ENCODE data around the gene CD8A. TPM values are rescaled to one million over a fixed set of nuclear protein-coding genes. Genes with fewer than 3 reads are reported as not detected.

CD8A gene
- total RNA-seq, 1 experiment from 2014 or later: not detected

GRCh38 chr2:86781363-86781762 lies 9.3 kb downstream of the CD8A start:
- DNase-seq (ENCODE audit: low read depth): no peak

DNA sequence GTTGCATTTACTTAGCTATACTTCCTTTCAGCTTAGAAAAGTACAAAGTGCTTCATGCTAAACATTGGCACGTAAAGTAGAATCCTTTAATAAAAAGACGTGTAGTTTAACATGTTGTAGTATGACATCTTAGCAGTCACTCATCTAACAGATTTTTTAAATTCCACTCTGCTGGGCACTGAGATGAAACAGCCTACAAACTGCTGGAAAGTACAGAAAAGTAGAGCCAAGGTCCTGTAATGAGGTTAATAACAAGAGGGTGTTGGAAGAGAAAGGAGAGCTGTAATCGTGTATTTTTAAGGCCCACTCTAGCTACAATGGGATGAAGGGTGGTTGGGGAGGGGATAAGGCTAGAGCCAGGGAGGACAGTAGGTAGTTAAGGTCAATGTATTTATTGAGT lies 10.7 kb downstream of the CD8A start:
- DNase-seq (ENCODE audit: low read depth): no peak

GRCh38 chr2:86778957-86779356 lies 11.8 kb downstream of the CD8A start:
- DNase-seq (ENCODE audit: low read depth): no peak

- no peak for DNase-seq (ENCODE audit: low read depth)
These were observed 14.2 kb downstream of the CD8A start for GRCh38 chr2:86776532-86776931.

- no peak for DNase-seq (ENCODE audit: low read depth)
These were observed 15.4 kb downstream of the CD8A start for GRCh38 chr2:86775338-86775737.

DNA sequence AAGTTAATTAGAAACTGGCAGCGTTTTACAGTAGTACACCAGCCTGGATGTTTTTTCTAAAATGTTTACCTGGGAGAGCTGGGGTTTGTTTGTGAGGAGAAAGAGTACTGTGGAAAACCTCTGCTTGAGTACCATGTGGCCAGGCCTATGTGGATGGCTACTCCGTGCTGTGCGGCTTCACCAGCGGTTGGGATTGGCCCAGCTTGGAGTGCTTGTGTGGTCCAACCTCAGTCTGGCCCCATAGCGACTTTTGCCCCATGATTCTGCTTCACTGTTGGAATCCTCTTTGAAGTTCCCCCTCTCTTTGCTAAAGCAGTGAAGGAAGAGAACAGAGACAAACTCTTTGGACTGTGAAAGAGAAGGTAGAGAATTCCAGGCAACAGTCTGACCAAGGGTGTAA lies 15.9 kb downstream of the CD8A start:
- DNase-seq (ENCODE audit: low read depth): no peak

GRCh38 chr2:86772611-86773010 lies 18.1 kb downstream of the CD8A start:
- DNase-seq (ENCODE audit: low read depth): no peak

GRCh38 chr2:86770816-86771301 lies 19.9 kb downstream of the CD8A start:
- DNase-seq (ENCODE audit: low read depth): no peak

DNA sequence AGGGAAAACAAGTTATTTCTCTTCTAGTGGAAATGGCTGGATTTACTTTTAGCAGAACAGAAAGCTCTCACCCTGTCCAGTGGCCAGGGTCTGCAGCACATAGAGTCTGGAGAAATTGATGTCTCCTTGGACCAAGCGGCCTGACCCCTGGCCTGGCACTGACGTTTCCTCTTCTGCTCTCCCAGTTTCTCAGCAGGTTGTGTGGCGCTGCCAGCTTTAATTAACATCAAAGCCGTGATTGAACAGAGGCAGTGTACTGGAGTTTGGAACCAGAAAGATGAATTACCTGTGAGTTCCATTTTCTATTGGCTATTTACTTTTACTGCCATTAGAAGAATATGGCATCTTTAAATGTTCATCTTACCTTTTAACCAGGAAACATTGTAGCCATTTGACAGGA lies 20.9 kb downstream of the CD8A start:
- DNase-seq (ENCODE audit: low read depth): no peak

- no peak for DNase-seq (ENCODE audit: low read depth)
These were observed 22.3 kb downstream of the CD8A start for GRCh38 chr2:86768189-86768949.

DNA sequence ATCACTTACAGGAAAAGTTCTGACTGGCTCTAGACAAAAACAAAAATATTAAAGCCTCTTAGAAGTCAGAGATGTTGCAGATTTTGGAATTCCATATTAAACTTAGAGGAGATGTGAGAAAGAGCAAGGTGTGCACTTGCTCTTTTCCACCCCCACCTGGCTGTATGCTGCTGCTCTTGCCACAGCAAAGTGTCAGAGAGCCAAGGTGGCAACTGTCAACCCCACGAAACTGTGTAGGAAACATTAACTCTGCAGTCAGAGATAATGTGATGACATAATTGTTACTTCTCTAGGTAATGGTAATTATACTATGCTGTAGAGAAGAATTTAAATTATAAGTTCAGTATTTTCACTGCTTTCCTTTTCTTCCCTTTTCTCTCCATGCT lies 25.4 kb downstream of the CD8A start:
- no peak for DNase-seq (ENCODE audit: low read depth)

DNA sequence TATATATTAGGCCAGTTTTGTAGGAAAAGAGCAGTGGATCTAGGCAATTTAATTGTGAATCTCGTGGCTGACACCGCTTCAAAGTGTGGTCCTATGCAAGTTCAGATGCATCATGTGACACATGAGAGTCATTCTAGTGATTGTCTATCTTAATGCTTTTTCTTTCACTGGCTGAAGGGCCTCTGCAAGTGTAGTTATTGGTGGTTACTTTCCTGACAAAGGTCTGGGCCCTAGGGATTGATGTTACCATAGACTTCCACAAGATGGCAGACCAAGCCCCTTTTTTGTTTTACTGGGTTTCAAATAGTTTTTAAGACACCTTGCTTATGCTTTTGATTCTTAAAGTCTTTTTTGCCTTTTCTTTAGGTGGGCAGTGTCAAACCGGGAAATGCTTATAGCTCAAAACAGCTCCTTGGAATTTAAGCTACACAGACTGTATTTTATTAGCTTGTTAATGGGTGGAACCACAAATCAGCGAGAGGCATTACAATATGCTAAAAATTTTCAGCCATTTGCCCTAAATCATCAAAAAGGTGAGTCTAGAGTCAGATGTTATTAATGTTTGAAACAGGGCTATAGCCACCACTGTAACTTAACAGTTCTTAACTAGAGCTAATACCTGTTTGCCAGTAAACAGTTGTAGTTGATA lies 25.9 kb downstream of the CD8A start:
- DNase-seq (ENCODE audit: low read depth): peak; percentile 64

- DNase-seq (ENCODE audit: low read depth): no peak
These were observed 30.3 kb downstream of the CD8A start for GRCh38 chr2:86760371-86760770.

GRCh38 chr2:86758405-86758804 lies 32.3 kb downstream of the CD8A start:
- DNase-seq (ENCODE audit: low read depth): no peak

DNA sequence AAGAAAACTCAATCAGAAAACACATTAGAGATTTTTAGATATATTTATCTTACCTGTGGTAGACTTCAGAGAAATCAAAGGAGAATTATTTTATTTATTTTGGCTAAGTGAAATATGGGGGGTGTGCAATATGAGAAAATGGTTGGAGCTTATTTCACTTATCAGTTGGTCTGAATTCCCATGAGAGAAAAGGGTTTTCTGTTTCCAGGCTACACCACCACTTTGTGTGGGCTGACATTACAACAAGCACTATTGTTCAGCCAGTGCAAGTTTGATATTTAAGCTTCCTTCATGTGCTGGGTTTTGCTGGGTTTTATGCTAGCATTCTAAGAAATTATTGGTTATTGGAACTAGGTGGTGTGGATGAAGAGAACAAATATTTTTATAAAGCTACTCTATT lies 37.1 kb downstream of the CD8A start:
- no peak for DNase-seq (ENCODE audit: low read depth)

DNA sequence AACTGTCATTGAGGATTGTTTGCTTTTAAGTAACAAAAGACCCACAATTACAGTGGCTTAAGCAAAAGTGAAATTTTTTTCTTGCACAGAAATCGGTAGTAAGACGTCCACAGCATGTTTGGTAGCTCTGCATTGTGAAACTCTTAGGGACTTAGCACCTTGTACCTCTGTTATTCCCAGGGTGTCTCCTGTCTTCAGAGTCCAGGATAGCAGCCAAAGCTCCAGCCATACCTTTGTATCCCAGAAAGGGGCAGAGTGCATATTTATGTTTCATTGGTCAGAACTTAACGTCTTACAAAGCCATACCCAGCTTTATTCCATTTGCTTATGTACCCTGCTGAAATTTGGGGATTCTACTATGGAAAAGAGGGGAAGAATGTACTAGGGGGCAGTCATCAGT lies 37.8 kb downstream of the CD8A start:
- DNase-seq (ENCODE audit: low read depth): no peak

DNA sequence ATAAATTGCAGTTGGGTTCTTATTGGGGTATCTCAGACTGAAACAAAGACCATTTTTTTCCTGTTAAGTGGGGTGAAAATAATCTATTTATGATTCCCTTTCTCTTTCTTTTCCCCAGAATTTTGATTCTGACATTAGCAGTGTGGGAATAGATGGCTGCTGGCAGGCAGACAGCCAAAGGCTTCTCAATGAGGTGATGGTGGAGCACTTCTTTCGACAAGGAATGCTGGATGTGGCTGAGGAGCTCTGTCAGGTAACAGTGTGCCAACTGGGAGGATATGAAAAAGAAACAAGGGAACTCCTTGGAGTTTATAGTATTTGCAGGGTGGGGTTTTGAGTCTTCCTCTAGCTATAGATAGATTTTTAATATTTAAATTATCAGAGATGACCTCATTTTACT lies 38.9 kb downstream of the CD8A start:
- no peak for DNase-seq (ENCODE audit: low read depth)

GRCh38 chr2:86750240-86750839 lies 40.4 kb downstream of the CD8A start:
- DNase-seq (ENCODE audit: low read depth): no peak

DNA sequence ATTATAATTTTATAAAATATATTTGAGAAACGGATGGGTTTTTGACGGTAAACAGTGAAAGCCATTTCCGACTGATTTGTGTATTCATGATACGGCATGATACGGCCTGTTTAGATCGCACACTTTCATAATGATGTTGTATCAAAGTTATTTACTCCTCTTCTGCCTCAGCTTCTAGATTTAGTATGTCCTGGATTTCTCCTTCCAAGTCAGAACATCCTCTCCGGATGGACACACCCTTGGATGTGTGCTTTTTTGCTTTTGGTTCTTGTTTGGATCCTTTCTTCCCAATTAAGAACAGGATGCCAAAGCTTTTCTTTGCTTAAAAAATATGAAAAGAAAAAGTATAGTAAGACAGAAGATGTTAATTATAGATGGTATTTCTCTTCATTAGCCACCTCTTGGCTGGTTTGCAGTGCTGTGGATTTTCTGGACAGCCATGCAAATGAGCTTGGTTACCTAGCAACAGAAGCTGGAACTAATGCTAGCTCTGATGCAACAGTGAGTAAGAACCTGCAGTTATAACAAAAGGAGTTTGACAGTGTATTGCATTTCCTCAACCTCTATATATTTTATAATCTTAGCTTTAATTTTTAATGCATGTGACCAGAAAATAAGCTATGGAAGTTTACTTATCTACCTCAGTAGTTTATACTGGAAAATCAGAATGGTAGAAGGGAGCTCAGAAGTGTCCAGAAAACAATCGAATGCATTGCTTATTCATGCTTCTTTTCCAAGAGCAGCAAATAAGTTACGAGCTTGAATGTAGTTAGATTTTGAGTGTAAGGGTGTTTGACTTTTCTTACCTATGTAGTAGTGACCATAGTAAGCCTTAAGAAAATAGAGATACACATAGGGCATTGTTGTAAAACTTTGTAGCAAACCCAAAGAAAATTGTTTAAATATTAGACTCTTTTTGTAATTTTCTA lies 42.7 kb downstream of the CD8A start:
- peak; percentile 43 for DNase-seq (ENCODE audit: low read depth)

- DNase-seq (ENCODE audit: low read depth): no peak
These were observed 43.8 kb downstream of the CD8A start for GRCh38 chr2:86746939-86747338.

GRCh38 chr2:86744152-86744551 lies 46.6 kb downstream of the CD8A start:
- no peak for DNase-seq (ENCODE audit: low read depth)

Data from HT1080 (cell line).